SK-MEL-5 (cell line): ENCODE results near the gene TAF12. TPM values are rescaled to one million over a fixed set of nuclear protein-coding genes. Genes with fewer than 3 reads are reported as not detected.
"Not testable (repeated sequence)": the region's sequence is repeated elsewhere in the genome, so short reads cannot be mapped to it uniquely, and the experiment has no call there.

Experiments
- DNase-seq: peaks from one replicate; pipeline ENCODE4 v3.0.0-alpha.2; 2016; ENCODE audit warnings: low read depth, low spot score
- in situ Hi-C: cut with HindIII; loops from 2 replicates; pipeline ENCODE4 v1.10.0; 2016; ENCODE audit warnings: low sequenced_read_pairs, high pct_unique_total_duplicates, low pct_unique_long_range_greater_than_20kb
- total RNA-seq: library from RNA; depleted of rRNA; stranded (reverse); fragments of >200 nt; shearing (Covaris generic); gene quantifications from 2 replicates; pipeline ENCODE4 v1.2.3, GENCODE V29; 2014

Gene TAF12
- total RNA-seq, 1 experiment from 2014 or later = 44.9 TPM

GRCh38 chr1:28648474-28649198 is 5.8 kb upstream of the TAF12 start, which contains the start of gene RNU11:
Gene RNU11, plus strand, starts transcription at chr1:28648600.
- in situ Hi-C loops = no loop called here
- peak; percentile 97 for DNase-seq

GRCh38 chr1:28648008-28648473 is 5.2 kb upstream of the TAF12 start:
- in situ Hi-C loops = no loop called here
- DNase-seq = peak; percentile 91

- peak; percentile 7 for DNase-seq
- in situ Hi-C loops = no loop called here
These were observed 3.2 kb upstream of the TAF12 start for GRCh38 chr1:28646040-28646439.

GRCh38 chr1:28645406-28645805 is 2.5 kb upstream of the TAF12 start:
- DNase-seq, in situ Hi-C loops: not testable (repeated sequence)

GRCh38 chr1:28644494-28644893 is 1.6 kb upstream of the TAF12 start:
- in situ Hi-C loops = no loop called here
- no peak for DNase-seq

GRCh38 chr1:28642056-28642846 is 616 bp downstream of the TAF12 start:
- no peak for DNase-seq

GRCh38 chr1:28640766-28641165 is 2.1 kb downstream of the TAF12 start:
- in situ Hi-C loops = no loop called here
- peak; percentile 29 for DNase-seq

More at GRCh38 chr1:28642056-28642846, 616 bp downstream of the TAF12 start:
- in situ Hi-C loops = no loop called here

GRCh38 chr1:28632560-28632959 is 10.3 kb downstream of the TAF12 start:
- in situ Hi-C loops = no loop called here
- DNase-seq = no peak

GRCh38 chr1:28631713-28632112 is 11.2 kb downstream of the TAF12 start:
- in situ Hi-C loops = no loop called here
- no peak for DNase-seq

GRCh38 chr1:28613175-28613574 is 29.7 kb downstream of the TAF12 start:
- in situ Hi-C loops = loop anchor here (25.0 kb wide), 1 partner anchor 201 kb away; no protein-coding TSS in a partner anchor
- no peak for DNase-seq

- DNase-seq = no peak
- in situ Hi-C loops = loop anchor here (25.0 kb wide), 1 partner anchor 194 kb away; no protein-coding TSS in a partner anchor
These were observed 36.1 kb downstream of the TAF12 start for GRCh38 chr1:28606771-28607170.

GRCh38 chr1:28604962-28605361 is 37.9 kb downstream of the TAF12 start:
- in situ Hi-C loops = loop anchor here (25.0 kb wide), 1 partner anchor 193 kb away; no protein-coding TSS in a partner anchor
- DNase-seq = no peak

GRCh38 chr1:28604411-28604810 is 38.5 kb downstream of the TAF12 start:
- DNase-seq = no peak
- in situ Hi-C loops = loop anchor here (25.0 kb wide), 1 partner anchor 192 kb away; no protein-coding TSS in a partner anchor

- in situ Hi-C loops = loop anchor here (25.0 kb wide), 1 partner anchor 190 kb away; no protein-coding TSS in a partner anchor
- peak; percentile 87 for DNase-seq
These were observed 40.1 kb downstream of the TAF12 start for GRCh38 chr1:28602536-28603439.

GRCh38 chr1:28601696-28602095 is 41.2 kb downstream of the TAF12 start:
- in situ Hi-C loops = loop anchor here (25.0 kb wide), 1 partner anchor 189 kb away; no protein-coding TSS in a partner anchor
- DNase-seq = peak; percentile 48

- in situ Hi-C loops, DNase-seq: not testable (repeated sequence)
These were observed 46.6 kb downstream of the TAF12 start for GRCh38 chr1:28596276-28596675.

- no peak for DNase-seq
- in situ Hi-C loops = no loop called here
These were observed 47.3 kb downstream of the TAF12 start for GRCh38 chr1:28595412-28596191.
